Activated CD8-positive, alpha-beta memory T cell treated with anti-CD3 and anti-CD28 coated beads for 24 hours (primary cell): ENCODE data around the gene ERP27.
A peak's percentile ranks its signal among the peaks of the same experiment; 100 is the strongest.

Source experiments
- DNase-seq: peaks from one replicate; pipeline ENCODE4 v3.0.0-alpha.2; 2020

ERP27 gene

DNA sequence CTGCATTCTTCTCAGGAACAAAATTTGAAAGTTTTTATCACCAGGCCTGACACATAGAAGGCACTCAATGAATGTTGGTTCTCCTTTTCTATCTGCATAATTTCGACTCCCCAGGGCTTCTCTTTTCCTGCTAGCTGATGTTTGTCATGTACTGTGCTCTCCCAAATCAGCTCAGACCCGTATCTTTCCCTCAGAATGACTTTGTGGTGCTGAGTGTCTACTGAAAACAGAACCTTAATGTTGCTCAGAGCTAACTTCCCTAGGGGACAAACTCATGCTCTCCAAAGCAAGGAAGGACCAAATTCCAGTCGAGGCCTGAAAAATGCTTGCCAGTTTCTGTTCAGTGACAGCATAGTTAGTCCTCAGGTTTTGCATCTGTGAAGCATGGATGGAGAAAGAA lies 21.1 kb upstream of the ERP27 start:
- DNase-seq, result no peak

- no peak for DNase-seq
Observed at GRCh38 chr12:14959126-14959440, 20.7 kb upstream of the ERP27 start.

DNA sequence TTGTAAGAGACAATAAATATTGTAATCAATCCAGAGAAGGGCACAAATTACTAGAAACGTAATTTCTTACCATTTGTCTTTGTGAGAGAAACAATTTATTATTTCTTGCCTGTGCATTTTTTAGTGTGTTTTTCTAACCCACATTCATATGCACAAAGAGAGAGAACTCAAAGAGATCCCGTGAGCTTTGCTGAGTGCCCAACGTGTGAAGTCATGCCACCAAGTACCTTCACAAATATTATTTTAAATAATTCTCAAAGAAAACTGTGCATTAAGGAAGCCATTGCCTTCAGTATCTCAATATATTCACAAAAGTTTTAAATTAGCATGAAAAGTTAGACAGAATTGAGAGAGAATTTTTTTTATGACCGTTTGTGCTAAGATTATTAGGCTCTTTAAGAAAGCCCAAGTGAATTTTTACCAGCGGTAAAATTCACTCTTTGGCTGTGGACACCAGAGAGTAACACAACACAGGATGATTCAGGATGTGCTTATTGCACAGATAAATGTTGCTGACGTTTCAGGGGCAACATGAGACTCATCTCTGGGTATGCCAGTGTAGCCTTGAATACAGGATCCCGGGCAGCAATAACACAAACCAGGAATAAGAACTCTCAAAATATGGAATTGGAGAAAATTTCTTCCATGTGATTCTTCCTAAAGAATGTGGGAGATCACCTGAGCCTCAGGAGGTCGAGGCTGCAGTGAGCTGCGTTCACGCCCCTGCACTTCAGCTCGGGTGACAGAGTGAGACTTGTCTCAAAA lies 20.2 kb upstream of the ERP27 start:
- DNase-seq, result no peak

GRCh38 chr12:14957551-14958168 lies 19.3 kb upstream of the ERP27 start:
- DNase-seq, result no peak

DNA sequence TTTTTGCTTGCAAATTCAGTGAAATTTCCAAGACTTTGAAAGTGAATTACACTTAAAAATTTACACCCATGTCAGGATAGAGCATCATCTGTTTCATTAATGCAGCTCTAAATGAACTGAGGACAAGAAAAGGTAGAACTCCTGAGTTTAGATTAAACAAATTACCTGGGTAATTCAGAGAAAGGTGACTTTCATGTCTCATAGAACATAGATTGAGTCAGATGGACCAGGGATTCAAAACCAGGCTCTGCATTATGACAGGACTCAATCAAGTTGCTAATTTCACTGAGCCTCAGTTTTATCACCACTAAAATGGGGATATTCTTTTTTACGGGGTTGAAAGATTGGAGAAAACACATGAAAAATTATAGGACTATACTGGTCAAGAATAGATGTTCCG lies 18.6 kb upstream of the ERP27 start:
- DNase-seq, result no peak

DNA sequence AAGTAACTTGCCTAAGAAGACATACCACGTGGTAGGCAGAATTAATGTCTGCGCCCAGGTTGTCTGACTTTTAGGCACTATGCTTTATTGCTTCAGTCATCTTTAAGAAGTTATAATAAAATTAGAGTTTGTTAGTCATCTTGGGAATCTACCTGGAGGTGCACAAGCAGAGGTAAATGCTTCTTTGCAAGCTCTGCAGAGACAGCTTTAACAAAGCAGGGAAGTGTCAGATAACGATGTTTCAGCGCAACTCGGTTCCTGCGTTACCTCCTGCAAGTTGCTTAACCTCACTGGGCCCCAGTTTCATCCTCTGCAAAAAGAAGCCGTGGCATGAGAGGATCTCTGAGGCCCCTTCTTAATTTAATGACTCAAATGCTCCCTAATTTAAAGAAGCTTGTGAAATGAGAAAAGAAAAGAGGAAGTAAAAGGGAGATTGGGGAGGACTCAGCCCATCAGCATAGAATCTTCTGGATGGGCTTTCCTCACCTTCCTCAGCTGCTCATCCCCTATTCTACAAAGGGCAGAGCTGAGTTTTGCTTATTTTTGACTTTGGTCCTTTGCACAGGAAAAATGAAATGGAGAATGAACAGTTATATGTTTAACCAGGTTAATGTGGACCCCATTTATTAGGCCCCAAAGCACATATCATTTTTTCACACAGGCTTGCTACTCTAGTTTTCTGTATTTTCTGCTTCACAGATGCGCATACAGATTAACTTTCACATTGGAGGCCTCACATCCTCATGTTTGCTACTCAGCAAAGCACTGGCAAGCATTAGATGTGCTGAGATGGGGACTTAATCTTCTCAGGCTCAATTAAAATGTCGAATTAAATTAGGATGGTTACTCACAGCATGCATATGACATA lies 17.9 kb upstream of the ERP27 start:
- peak; percentile 75 for DNase-seq

GRCh38 chr12:14954269-14954668 lies 15.9 kb upstream of the ERP27 start:
- DNase-seq, result no peak

GRCh38 chr12:14953752-14954151 lies 15.4 kb upstream of the ERP27 start:
- no peak for DNase-seq

GRCh38 chr12:14952299-14952921 lies 14.1 kb upstream of the ERP27 start:
- DNase-seq, result no peak

GRCh38 chr12:14951851-14952250 lies 13.5 kb upstream of the ERP27 start:
- no peak for DNase-seq

- no peak for DNase-seq
Observed at GRCh38 chr12:14950982-14951746, 12.8 kb upstream of the ERP27 start.

DNA sequence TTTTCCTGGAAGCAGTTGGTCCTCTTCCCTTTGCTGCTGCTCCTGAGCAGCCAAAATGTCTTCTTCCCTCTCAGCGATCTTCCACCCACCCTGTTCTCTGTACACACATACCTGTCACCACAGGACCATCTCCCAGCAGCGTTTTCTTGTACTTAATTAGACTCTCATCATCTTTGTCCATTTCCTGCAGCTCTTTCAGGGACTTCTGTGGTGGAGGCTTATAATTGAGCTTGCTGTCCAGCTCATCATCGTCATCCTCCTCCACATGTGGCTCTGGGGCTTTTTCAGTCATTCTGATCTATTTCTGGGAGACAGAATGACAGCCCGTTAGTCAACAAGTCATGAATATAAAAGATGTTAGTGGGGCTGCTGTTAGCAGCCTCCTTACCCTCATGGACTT lies 12.1 kb upstream of the ERP27 start:
- no peak for DNase-seq

GRCh38 chr12:14949631-14950030 lies 11.3 kb upstream of the ERP27 start:
- DNase-seq, result no peak

- DNase-seq, result no peak
Observed at GRCh38 chr12:14948672-14949071, 10.3 kb upstream of the ERP27 start.

DNA sequence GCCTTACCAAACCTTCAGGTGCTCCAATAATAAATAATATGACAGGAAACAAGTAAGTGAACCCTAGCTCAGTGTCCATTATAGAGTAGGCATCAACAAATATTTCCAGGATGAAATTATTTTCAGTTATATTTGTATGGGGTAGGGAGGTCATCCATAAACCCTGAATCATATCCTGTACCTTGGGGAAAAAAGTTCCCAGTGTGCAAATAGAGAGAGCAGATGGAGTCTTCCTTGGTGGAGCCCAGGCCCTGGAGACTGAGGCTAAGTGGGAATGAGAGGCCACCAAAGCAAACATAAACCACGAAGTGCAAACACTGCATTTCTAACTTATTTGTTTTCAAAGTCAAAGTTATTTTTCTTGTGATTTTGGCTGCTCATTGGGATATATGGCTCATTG lies 8.5 kb upstream of the ERP27 start:
- DNase-seq, result no peak

GRCh38 chr12:14946162-14946561 lies 7.8 kb upstream of the ERP27 start:
- no peak for DNase-seq

DNA sequence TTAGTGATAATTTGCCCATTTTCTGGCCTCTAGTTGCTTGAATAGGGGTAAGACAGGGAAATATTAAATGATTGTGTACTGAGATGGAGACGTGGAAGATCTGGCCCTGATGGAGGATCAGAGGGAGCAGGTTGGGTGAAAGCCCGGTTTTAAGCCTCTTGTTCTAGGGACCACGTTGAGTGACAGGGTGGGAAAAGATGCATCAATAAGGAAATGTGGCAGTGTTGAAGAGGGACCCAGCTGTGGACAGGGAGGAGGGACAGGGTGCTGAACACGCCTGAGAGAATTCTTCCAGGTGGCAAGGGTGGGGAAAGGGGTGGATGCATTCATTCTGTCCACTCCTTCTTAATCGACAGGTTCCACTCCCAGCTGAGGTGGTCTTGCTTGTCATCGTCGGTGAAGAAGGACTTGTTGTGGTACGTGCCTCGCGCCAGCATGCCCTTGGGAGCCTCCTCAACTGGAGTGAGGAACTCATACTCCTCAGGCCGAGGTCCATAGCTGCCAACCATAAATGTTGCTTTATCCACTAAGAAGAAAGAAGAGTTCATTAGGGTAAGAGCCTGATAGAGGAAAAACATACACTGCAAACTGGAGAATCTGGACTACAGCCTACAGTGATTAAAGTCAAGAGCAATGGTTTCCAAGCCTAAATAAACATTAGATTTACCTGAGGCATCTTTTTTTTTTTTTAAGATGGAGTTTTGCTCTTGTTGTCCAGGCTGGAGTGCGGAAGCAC lies 4.0 kb upstream of the ERP27 start:
- DNase-seq, result no peak

- no peak for DNase-seq
Observed at GRCh38 chr12:14941369-14941768, 3.0 kb upstream of the ERP27 start.

DNA sequence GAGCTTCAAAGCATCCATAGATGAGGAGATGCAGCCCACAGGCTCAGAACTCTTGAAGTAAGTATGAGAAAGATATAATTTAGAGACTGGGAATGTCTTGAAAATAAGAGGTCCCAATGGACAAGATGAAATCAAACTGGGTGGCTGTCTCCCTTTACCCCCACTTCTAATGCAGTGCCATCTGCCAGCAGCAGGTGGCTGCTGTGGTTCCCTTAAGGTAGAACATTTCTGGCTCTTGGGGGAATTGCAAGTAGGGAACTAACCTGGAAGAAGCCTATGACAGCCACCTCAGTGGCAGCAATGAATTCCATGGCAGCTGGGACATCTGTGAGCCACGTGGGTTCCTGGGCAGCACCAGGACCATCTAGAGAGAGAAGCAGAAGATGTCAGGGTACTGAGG lies 648 bp downstream of the ERP27 start:
- no peak for DNase-seq

DNA sequence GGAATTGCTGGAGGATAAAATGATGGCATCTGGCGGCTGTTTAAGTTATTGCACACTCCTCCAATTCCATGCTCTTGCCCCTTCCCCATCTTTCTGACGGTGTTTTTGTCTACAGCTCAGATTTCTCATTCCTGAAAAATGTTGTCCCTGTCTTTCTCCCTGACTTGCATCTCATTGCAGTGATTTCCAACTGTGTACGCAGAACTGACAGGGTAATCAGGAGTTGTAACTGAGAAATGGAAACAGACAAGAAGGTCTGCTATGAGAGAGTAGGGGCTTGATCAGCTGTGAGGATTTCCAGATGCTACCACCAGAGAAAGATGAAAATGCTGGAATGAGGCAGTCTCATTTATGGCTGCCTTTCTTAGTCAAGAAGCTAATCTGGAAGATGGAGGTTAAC lies 1.3 kb downstream of the ERP27 start:
- no peak for DNase-seq

GRCh38 chr12:14936224-14936861 lies 2.0 kb downstream of the ERP27 start:
- DNase-seq, result no peak

DNA sequence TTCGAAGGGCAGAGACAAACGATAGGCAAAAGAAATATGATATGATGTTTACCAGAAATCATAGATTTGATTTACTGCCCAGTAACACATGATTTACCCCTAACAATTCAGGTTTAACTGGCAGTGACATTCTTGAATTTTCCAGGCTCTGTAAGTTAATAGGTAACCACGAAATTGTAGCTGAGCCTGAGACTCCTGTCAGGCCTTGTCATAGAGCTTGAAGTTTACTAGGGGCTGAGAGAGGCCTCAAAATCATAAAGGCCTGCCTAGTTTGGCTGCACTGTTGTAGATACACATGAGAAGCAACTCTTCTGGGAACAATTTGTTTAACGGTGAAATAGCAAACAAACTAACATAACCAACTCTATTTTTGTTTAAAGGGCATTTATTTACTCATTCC lies 3.3 kb downstream of the ERP27 start:
- no peak for DNase-seq
